Gastroesophageal sphincter (tissue), 2 donors: ENCODE results near the gene PSMB5.

Experiments
- EP300 ChIP-seq: sonication (generic); formaldehyde crosslinking; IDR thresholded peaks from one replicate; pipeline ENCODE4 v1.6.1; 2017; ENCODE audit warnings: antibody characterized with exemption, mild to moderate bottlenecking
- POLR2A ChIP-seq, 2 donors: fragments of 450-650 bp; IDR thresholded peaks; one replicate each; pipeline ENCODE4 v1.6.1; 2017; ENCODE audit warnings: antibody characterized with exemption in 2 of 2, mild to moderate bottlenecking in 2 of 2, moderate library complexity in 1 of 2

- TF ChIP-seq POLR2A (IDR thresholded peaks at IDR 0.05) (no peak), EP300 (no peak)
Observed at GRCh38 chr14:23013054-23013748, 21.5 kb downstream of the PSMB5 start.
